Adrenal gland (tissue), 5 donors: ENCODE data around the gene VAMP4.

Experiments
- CTCF ChIP-seq, 6 experiments: fragments of 450-650 bp in 4 of 6; fragments of 200-600 bp in 2 of 6; sonication (generic) in 1 of 6; IDR thresholded peaks; 1 replicate in 5 of 6; 2 replicates in 1 of 6; pipeline versions ENCODE4 v1.5.1 to v1.8.0; 2016 to 2021; ENCODE audit warnings: antibody characterized with exemption in 6 of 6, mild to moderate bottlenecking in 2 of 6, moderate library complexity in 1 of 6
- POLR2A ChIP-seq, 2 donors: fragments of 450-650 bp; IDR thresholded peaks; one replicate each; pipeline ENCODE4 v1.6.1; 2017; ENCODE audit warnings: antibody characterized with exemption in 2 of 2, mild to moderate bottlenecking in 2 of 2, moderate library complexity in 1 of 2
- donor health status: DM: no; HTN: no; CAD: no.

GRCh38 chr1:171753182-171753581 lies 11.3 kb upstream of the VAMP4 start:
- TF ChIP-seq CTCF (IDR thresholded peaks at IDR 0.05) = no peak
- no peak for TF ChIP-seq POLR2A (IDR thresholded peaks at IDR 0.05)
